SU-DHL-6 (cell line): ENCODE data around the gene TMCO4.

Experiments used
- CTCF ChIP-seq: fragments of 200-600 bp; sonication (generic); IDR thresholded peaks from one replicate; pipeline ENCODE4 v1.5.1; 2017; ENCODE audit warnings: antibody characterized with exemption, mild to moderate bottlenecking, low read length, moderate library complexity; ENCODE audit not compliant: insufficient read depth, poor library complexity, severe bottlenecking
- EZH2phosphoT487 ChIP-seq: fragments of 200-600 bp; sonication (generic), shearing (Covaris generic); conservative IDR thresholded peaks from 2 replicates; pipeline ENCODE4 v1.6.1; 2018; ENCODE audit warnings: mild to moderate bottlenecking, antibody characterized with exemption, low read length, moderate library complexity, mixed read lengths

GRCh38 chr1:19776287-19776686 lies 23.4 kb downstream of the TMCO4 start:
- TF ChIP-seq CTCF (no peak), EZH2phosphoT487 (no peak)
